ENCODE data around the gene NR3C1. TPM values are rescaled to one million over a fixed set of nuclear protein-coding genes. Genes with fewer than 3 reads are reported as not detected.

The NR3C1 gene
- total and polyA plus RNA-seq, 2 of the 13 experiments (the other 11 are each of a cell fraction or from before 2014, with no cell fraction given), result 10.0 to 24.3 TPM

- TF ChIP-seq NFE2L1 (CRISPR knock-in tag; IDR thresholded peaks at IDR 0.05; ENCODE audit: borderline replicate concordance), result no peak
- TF ChIP-seq DDIT3 (CRISPR knock-in tag; IDR thresholded peaks at IDR 0.05), result no peak
- no peak for TF ChIP-seq TEF (CRISPR knock-in tag; IDR thresholded peaks at IDR 0.05)
- TF ChIP-seq NKX3-1 (CRISPR knock-in tag; IDR thresholded peaks at IDR 0.05), result no peak
- TF ChIP-seq GMEB2 (CRISPR knock-in tag; IDR thresholded peaks at IDR 0.05; ENCODE audit: low read depth), result no peak
- no peak for TF ChIP-seq CCAR2 (optimal IDR thresholded peaks at IDR 0.05; ENCODE audit: low read depth, low read length)
- TF ChIP-seq ZFAT (CRISPR knock-in tag; conservative IDR thresholded peaks at IDR 0.05), result no peak
- no peak for TF ChIP-seq ZNF558 (CRISPR knock-in tag; IDR thresholded peaks at IDR 0.05; ENCODE audit: borderline replicate concordance)
- TF ChIP-seq PHF8 (CRISPR knock-in tag; IDR thresholded peaks at IDR 0.05), result peak; percentile 89
- TF ChIP-seq NCOA5 (CRISPR knock-in tag; IDR thresholded peaks at IDR 0.05), result no peak
- TF ChIP-seq SOX6 (IDR thresholded peaks at IDR 0.05), result no peak
- TF ChIP-seq SOX6 (CRISPR knock-in tag; IDR thresholded peaks at IDR 0.05), result peak; percentile 75
- TF ChIP-seq RBM39 (IDR thresholded peaks at IDR 0.05; ENCODE audit: low read depth, low read length, poor library complexity, severe bottlenecking), result peak; percentile 70
- TF ChIP-seq ZNF468 (CRISPR knock-in tag; IDR thresholded peaks at IDR 0.05), result no peak
- TF ChIP-seq ZNF34 (CRISPR knock-in tag; IDR thresholded peaks at IDR 0.05; ENCODE audit: borderline replicate concordance), result 0 out of 2 replicates have a peak, but pooled peaks have one; percentile 66
- no peak for TF ChIP-seq ZNF615 (CRISPR knock-in tag; IDR thresholded peaks at IDR 0.05; ENCODE audit: borderline replicate concordance)
- TF ChIP-seq SIX1 (CRISPR knock-in tag; IDR thresholded peaks at IDR 0.05; ENCODE audit: borderline replicate concordance), result no peak
- peak; percentile 68; the same call in 1 of the 2 replicates for TF ChIP-seq ARID4A (CRISPR knock-in tag; IDR thresholded peaks at IDR 0.05; ENCODE audit: borderline replicate concordance)
- TF ChIP-seq, protein P1, sequence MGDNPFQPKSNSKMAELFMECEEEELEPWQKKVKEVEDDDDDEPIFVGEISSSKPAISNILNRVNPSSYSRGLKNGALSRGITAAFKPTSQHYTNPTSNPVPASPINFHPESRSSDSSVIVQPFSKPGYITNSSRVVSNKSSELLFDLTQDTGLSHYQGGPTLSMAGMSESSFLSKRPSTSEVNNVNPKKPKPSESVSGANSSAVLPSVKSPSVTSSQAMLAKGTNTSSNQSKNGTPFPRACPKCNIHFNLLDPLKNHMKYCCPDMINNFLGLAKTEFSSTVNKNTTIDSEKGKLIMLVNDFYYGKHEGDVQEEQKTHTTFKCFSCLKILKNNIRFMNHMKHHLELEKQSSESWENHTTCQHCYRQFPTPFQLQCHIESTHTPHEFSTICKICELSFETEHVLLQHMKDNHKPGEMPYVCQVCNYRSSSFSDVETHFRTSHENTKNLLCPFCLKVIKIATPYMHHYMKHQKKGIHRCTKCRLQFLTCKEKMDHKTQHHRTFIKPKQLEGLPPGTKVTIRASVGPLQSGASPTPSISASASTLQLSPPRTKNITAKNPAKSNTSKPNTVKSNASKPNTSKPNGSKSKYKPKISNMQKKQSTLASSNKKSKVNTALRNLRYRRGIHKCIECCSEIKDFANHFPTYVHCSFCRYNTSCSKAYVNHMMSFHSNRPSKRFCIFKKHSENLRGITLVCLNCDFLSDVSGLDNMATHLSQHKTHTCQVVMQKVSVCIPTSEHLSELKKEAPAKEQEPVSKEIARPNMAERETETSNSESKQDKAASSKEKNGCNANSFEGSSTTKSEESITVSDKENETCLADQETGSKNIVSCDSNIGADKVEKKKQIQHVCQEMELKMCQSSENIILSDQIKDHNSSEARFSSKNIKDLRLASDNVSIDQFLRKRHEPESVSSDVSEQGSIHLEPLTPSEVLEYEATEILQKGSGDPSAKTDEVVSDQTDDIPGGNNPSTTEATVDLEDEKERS (CRISPR knock-in tag; IDR thresholded peaks at IDR 0.05), result peak; percentile 99
These were observed 1.8 kb upstream of the NR3C1 start (continued) for GRCh38 chr5:143405063-143405848.

Measured in HepG2 (cell line).